Measurements from ENCODE around the gene MTSS2.
A peak's percentile ranks its signal among the peaks of the same experiment; 100 is the strongest.

The MTSS2 gene

GRCh38 chr16:70687102-70687511, 1.3 kb upstream of the MTSS2 start:
- no peak overlapping the region for H3K4me3 ChIP-seq (replicated peaks in 1 of 2; ENCODE audit: low read depth in 2 of 2, low read length in 2 of 2)
- DNase-seq (ENCODE audit: low read depth in 2 of 2) = no peak
- no peak for TF ChIP-seq CTCF (IDR thresholded peaks at IDR 0.05; ENCODE audit: low read depth, low read length)

- TF ChIP-seq CTCF (IDR thresholded peaks at IDR 0.05; ENCODE audit: low read depth, low read length) = no peak
- no peak for DNase-seq (ENCODE audit: low read depth in 2 of 2)
- peak overlapping the region; percentile 21 to 80 for H3K4me3 ChIP-seq (replicated peaks in 1 of 2; ENCODE audit: low read depth in 2 of 2, low read length in 2 of 2)
Observed at GRCh38 chr16:70686376-70687101, 686 bp upstream of the MTSS2 start.

GRCh38 chr16:70685061-70685937, 554 bp downstream of the MTSS2 start:
- no peak for DNase-seq (ENCODE audit: low read depth in 2 of 2)
- H3K4me3 ChIP-seq (replicated peaks in 1 of 2; ENCODE audit: low read depth in 2 of 2, low read length in 2 of 2) = peak overlapping the region; percentile 80 to 84
- TF ChIP-seq CTCF (IDR thresholded peaks at IDR 0.05; ENCODE audit: low read depth, low read length) = no peak

- no peak for DNase-seq (ENCODE audit: low read depth in 2 of 2)
- no peak for TF ChIP-seq CTCF (IDR thresholded peaks at IDR 0.05; ENCODE audit: low read depth, low read length)
- peak overlapping the region; percentile 80 to 84 for H3K4me3 ChIP-seq (replicated peaks in 1 of 2; ENCODE audit: low read depth in 2 of 2, low read length in 2 of 2)
Observed at GRCh38 chr16:70684146-70685060, 1.4 kb downstream of the MTSS2 start.

- DNase-seq (ENCODE audit: low read depth in 2 of 2) = no peak
- no peak for TF ChIP-seq CTCF (IDR thresholded peaks at IDR 0.05; ENCODE audit: low read depth, low read length)
- H3K4me3 ChIP-seq (replicated peaks in 1 of 2; ENCODE audit: low read depth in 2 of 2, low read length in 2 of 2) = no peak overlapping the region
Observed at GRCh38 chr16:70683146-70683944, 2.5 kb downstream of the MTSS2 start.
